ENCODE measurements around the gene AP1S2. TPM values are rescaled to one million over a fixed set of nuclear protein-coding genes. Genes with fewer than 3 reads are reported as not detected.
"Not testable (repeated sequence)": the region's sequence is repeated elsewhere in the genome, so short reads cannot be mapped to it uniquely, and the experiment has no call there.

AP1S2 gene
- total RNA-seq, 1 donor from 2014 or later, result 89.4 TPM

- H3K4me3 Mint-ChIP-seq (ENCODE audit: unreplicated experiment), result no peak overlapping the region
- no peaks in the 10 kb centered on the region for H3K27me3 Mint-ChIP-seq (ENCODE audit: unreplicated experiment)
These were observed 33.4 kb upstream of the AP1S2 start for GRCh38 chrX:15888062-15888461.

GRCh38 chrX:15883540-15883863 lies 28.9 kb upstream of the AP1S2 start:
- no peak overlapping the region for H3K4me3 Mint-ChIP-seq (ENCODE audit: unreplicated experiment)
- no peak for TF ChIP-seq CTCF (IDR thresholded peaks at IDR 0.05; ENCODE audit: partially characterized antibody, unreplicated experiment)
- no peaks in the 10 kb centered on the region for H3K27me3 Mint-ChIP-seq (ENCODE audit: unreplicated experiment)
- H3K9me3 Mint-ChIP-seq (ENCODE audit: unreplicated experiment), result no peaks in the 10 kb centered on the region
- no peaks in the 10 kb centered on the region for H3K4me1 Mint-ChIP-seq (ENCODE audit: low read depth, unreplicated experiment)
- no peak for DNase-seq
- no peak overlapping the region for H3K27ac Mint-ChIP-seq (ENCODE audit: unreplicated experiment)
- no peaks in the 10 kb centered on the region for H3K36me3 Mint-ChIP-seq (ENCODE audit: unreplicated experiment)

More at GRCh38 chrX:15888062-15888461, 33.4 kb upstream of the AP1S2 start:
- Mint-ChIP-seq H3K4me1 (ENCODE audit: low read depth, unreplicated experiment) (no peaks in the 10 kb centered on the region), H3K36me3 (ENCODE audit: unreplicated experiment) (no peaks in the 10 kb centered on the region), H3K27ac (ENCODE audit: unreplicated experiment) (no peak overlapping the region), H3K9me3 (ENCODE audit: unreplicated experiment) (peaks cover 2% of the 10 kb centered on the region)
- DNase-seq, result no peak
- TF ChIP-seq CTCF (IDR thresholded peaks at IDR 0.05; ENCODE audit: partially characterized antibody, unreplicated experiment), result no peak

- TF ChIP-seq CTCF (IDR thresholded peaks at IDR 0.05; ENCODE audit: partially characterized antibody, unreplicated experiment), result no peak
- no peak for DNase-seq
- Mint-ChIP-seq H3K36me3 (ENCODE audit: unreplicated experiment) (no peaks in the 10 kb centered on the region), H3K4me3 (ENCODE audit: unreplicated experiment) (no peak overlapping the region), H3K4me1 (ENCODE audit: low read depth, unreplicated experiment) (no peaks in the 10 kb centered on the region), H3K27me3 (ENCODE audit: unreplicated experiment) (no peaks in the 10 kb centered on the region), H3K27ac (ENCODE audit: unreplicated experiment) (no peak overlapping the region), H3K9me3 (ENCODE audit: unreplicated experiment) (no peaks in the 10 kb centered on the region)
These were observed 28.3 kb upstream of the AP1S2 start for GRCh38 chrX:15882704-15883539.

GRCh38 chrX:15881381-15881897 lies 26.8 kb upstream of the AP1S2 start:
- DNase-seq, result no peak
- Mint-ChIP-seq H3K27me3 (ENCODE audit: unreplicated experiment) (no peaks in the 10 kb centered on the region), H3K36me3 (ENCODE audit: unreplicated experiment) (no peaks in the 10 kb centered on the region), H3K4me1 (ENCODE audit: low read depth, unreplicated experiment) (no peaks in the 10 kb centered on the region), H3K4me3 (ENCODE audit: unreplicated experiment) (no peak overlapping the region), H3K27ac (ENCODE audit: unreplicated experiment) (no peak overlapping the region), H3K9me3 (ENCODE audit: unreplicated experiment) (no peaks in the 10 kb centered on the region)
- no peak for TF ChIP-seq CTCF (IDR thresholded peaks at IDR 0.05; ENCODE audit: partially characterized antibody, unreplicated experiment)

GRCh38 chrX:15877914-15878313 lies 23.3 kb upstream of the AP1S2 start:
- H3K27ac Mint-ChIP-seq (ENCODE audit: unreplicated experiment); H3K27me3 Mint-ChIP-seq (ENCODE audit: unreplicated experiment); H3K36me3 Mint-ChIP-seq (ENCODE audit: unreplicated experiment); H3K4me1 Mint-ChIP-seq (ENCODE audit: low read depth, unreplicated experiment); H3K9me3 Mint-ChIP-seq (ENCODE audit: unreplicated experiment); DNase-seq; H3K4me3 Mint-ChIP-seq (ENCODE audit: unreplicated experiment): not testable (repeated sequence)

Data from glutamatergic neuron (in vitro differentiated cells).